NT2/D1 (cell line): ENCODE measurements around the gene LSS.

Source experiments
- YY1 ChIP-seq: IDR thresholded peaks from 2 replicates; pipeline ENCODE4 v1.6.1; 2011; ENCODE audit not compliant: insufficient read length, insufficient read depth
- ZNF274 ChIP-seq: IDR thresholded peaks from 2 replicates; pipeline ENCODE4 v1.6.1; 2011; ENCODE audit warnings: mild to moderate bottlenecking, low read depth, low read length

DNA sequence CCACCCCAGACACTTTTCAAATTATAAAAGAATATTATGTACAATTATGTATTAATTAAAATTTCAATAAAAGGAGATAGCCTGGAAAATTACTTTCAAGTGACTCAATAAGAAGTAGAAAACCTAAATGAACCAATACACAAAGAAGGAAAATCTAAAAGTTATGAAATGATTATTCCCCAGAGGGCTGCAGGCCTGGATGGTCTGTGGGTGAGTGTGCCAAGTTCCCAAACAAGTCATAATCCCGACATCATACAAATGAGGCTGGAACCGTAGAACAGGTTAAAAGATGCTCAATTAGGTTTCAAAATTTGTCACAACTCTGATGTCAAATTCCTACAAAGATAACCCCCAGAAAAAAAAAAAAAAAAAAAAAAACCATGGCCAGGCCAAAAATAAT is 57.0 kb downstream of the LSS start:
- TF ChIP-seq YY1, result no peak
- no peak for TF ChIP-seq ZNF274
